Stimulated activated naive CD8-positive, alpha-beta T cell treated with anti-CD3 and anti-CD28 coated beads, Interleukin-15, Interleukin-2, amounts not matched to agents 100 ng/mL and 50 ng/mL, for 24 hours (primary cell): Measurements from ENCODE around the gene RSBN1.
A peak's percentile ranks its signal among the peaks of the same experiment; 100 is the strongest.

ENCODE experiments used
- H3K27ac Mint-ChIP-seq: one replicate; pipeline ENCODE4 v1.8.0; 2021; ENCODE audit warnings: mild to moderate bottlenecking, mixed read lengths
- H3K27me3 Mint-ChIP-seq: one replicate; pipeline ENCODE4 v1.8.0; 2021; ENCODE audit warnings: mixed read lengths
- H3K36me3 Mint-ChIP-seq: one replicate; pipeline ENCODE4 v1.8.0; 2021; ENCODE audit warnings: low read depth, mixed read lengths
- H3K4me1 Mint-ChIP-seq: one replicate; pipeline ENCODE4 v1.8.0; 2021; ENCODE audit warnings: low read depth, mixed read lengths
- H3K4me3 Mint-ChIP-seq: one replicate; pipeline ENCODE4 v1.8.0; 2021; ENCODE audit warnings: mild to moderate bottlenecking, mixed read lengths
- H3K9me3 Mint-ChIP-seq: one replicate; pipeline ENCODE4 v1.8.0; 2021; ENCODE audit warnings: mixed read lengths

Gene RSBN1

GRCh38 chr1:113836534-113836933 is 24.3 kb upstream of the RSBN1 start:
- Mint-ChIP-seq H3K27me3 (no peaks in the 10 kb centered on the region), H3K27ac (no peak overlapping the region), H3K4me1 (peaks cover 7% of the 10 kb centered on the region), H3K36me3 (peaks cover 69% of the 10 kb centered on the region), H3K9me3 (no peaks in the 10 kb centered on the region), H3K4me3 (no peak overlapping the region)

- Mint-ChIP-seq H3K4me1 (peaks cover 7% of the 10 kb centered on the region), H3K36me3 (peaks cover 70% of the 10 kb centered on the region), H3K27me3 (no peaks in the 10 kb centered on the region), H3K4me3 (no peak overlapping the region), H3K9me3 (no peaks in the 10 kb centered on the region), H3K27ac (no peak overlapping the region)
Measured at GRCh38 chr1:113835686-113836290, 23.5 kb upstream of the RSBN1 start.

- Mint-ChIP-seq H3K9me3 (no peaks in the 10 kb centered on the region), H3K4me3 (no peak overlapping the region), H3K36me3 (peaks cover 69% of the 10 kb centered on the region)
Measured at GRCh38 chr1:113834716-113835115, 22.4 kb upstream of the RSBN1 start.

GRCh38 chr1:113830039-113830438 is 17.8 kb upstream of the RSBN1 start:
- Mint-ChIP-seq H3K27ac (no peak overlapping the region), H3K9me3 (no peaks in the 10 kb centered on the region), H3K4me1 (no peaks in the 10 kb centered on the region), H3K27me3 (no peaks in the 10 kb centered on the region), H3K36me3 (peaks cover 59% of the 10 kb centered on the region), H3K4me3 (no peak overlapping the region)

More at GRCh38 chr1:113834716-113835115, 22.4 kb upstream of the RSBN1 start:
- H3K4me1 Mint-ChIP-seq: peaks cover 7% of the 10 kb centered on the region
- H3K27ac Mint-ChIP-seq: no peak overlapping the region
- H3K27me3 Mint-ChIP-seq: no peaks in the 10 kb centered on the region

GRCh38 chr1:113821916-113822315 is 9.6 kb upstream of the RSBN1 start:
- Mint-ChIP-seq H3K36me3 (peaks cover 57% of the 10 kb centered on the region), H3K27ac (peak overlapping the region; percentile 42), H3K27me3 (no peaks in the 10 kb centered on the region), H3K4me1 (peaks cover 4% of the 10 kb centered on the region), H3K4me3 (no peak overlapping the region), H3K9me3 (no peaks in the 10 kb centered on the region)

- Mint-ChIP-seq H3K9me3 (no peaks in the 10 kb centered on the region), H3K4me3 (no peak overlapping the region), H3K4me1 (peaks cover 4% of the 10 kb centered on the region), H3K36me3 (peaks cover 63% of the 10 kb centered on the region), H3K27ac (peak overlapping the region; percentile 26), H3K27me3 (no peaks in the 10 kb centered on the region)
Measured at GRCh38 chr1:113818578-113818977, 6.3 kb upstream of the RSBN1 start.

- H3K4me1 Mint-ChIP-seq: peaks cover 37% of the 10 kb centered on the region
- H3K27ac Mint-ChIP-seq: peak overlapping the region; percentile 93
- peaks cover 25% of the 10 kb centered on the region for H3K36me3 Mint-ChIP-seq
- H3K9me3 Mint-ChIP-seq: no peaks in the 10 kb centered on the region
- H3K4me3 Mint-ChIP-seq: peak overlapping the region; percentile 98
- no peaks in the 10 kb centered on the region for H3K27me3 Mint-ChIP-seq
Measured at GRCh38 chr1:113813218-113813617, 942 bp upstream of the RSBN1 start.

GRCh38 chr1:113812661-113813135 is 422 bp upstream of the RSBN1 start:
- peaks cover 22% of the 10 kb centered on the region for H3K36me3 Mint-ChIP-seq
- H3K27ac Mint-ChIP-seq: peak overlapping the region; percentile 93
- H3K9me3 Mint-ChIP-seq: no peaks in the 10 kb centered on the region
- no peaks in the 10 kb centered on the region for H3K27me3 Mint-ChIP-seq
- H3K4me3 Mint-ChIP-seq: peak overlapping the region; percentile 98
- peaks cover 37% of the 10 kb centered on the region for H3K4me1 Mint-ChIP-seq

- Mint-ChIP-seq H3K27ac (peak overlapping the region; percentile 88), H3K4me3 (peak overlapping the region; percentile 98), H3K27me3 (no peaks in the 10 kb centered on the region), H3K9me3 (no peaks in the 10 kb centered on the region), H3K4me1 (peaks cover 43% of the 10 kb centered on the region), H3K36me3 (peaks cover 16% of the 10 kb centered on the region)
Measured at GRCh38 chr1:113811156-113811887, 954 bp downstream of the RSBN1 start.

- H3K36me3 Mint-ChIP-seq: peaks cover 14% of the 10 kb centered on the region
- H3K9me3 Mint-ChIP-seq: no peaks in the 10 kb centered on the region
- peaks cover 57% of the 10 kb centered on the region for H3K4me1 Mint-ChIP-seq
- peak overlapping the region; percentile 98 for H3K4me3 Mint-ChIP-seq
- H3K27ac Mint-ChIP-seq: peak overlapping the region; percentile 52
- no peaks in the 10 kb centered on the region for H3K27me3 Mint-ChIP-seq
Measured at GRCh38 chr1:113809670-113810602, 2.3 kb downstream of the RSBN1 start.

- Mint-ChIP-seq H3K36me3 (peaks cover 14% of the 10 kb centered on the region), H3K4me3 (peak overlapping the region; percentile 25), H3K9me3 (no peaks in the 10 kb centered on the region), H3K27me3 (no peaks in the 10 kb centered on the region), H3K4me1 (peaks cover 68% of the 10 kb centered on the region), H3K27ac (peak overlapping the region; percentile 54)
Measured at GRCh38 chr1:113808450-113809195, 3.7 kb downstream of the RSBN1 start.

GRCh38 chr1:113805639-113806038 is 6.6 kb downstream of the RSBN1 start:
- peaks cover 83% of the 10 kb centered on the region for H3K4me1 Mint-ChIP-seq
- no peaks in the 10 kb centered on the region for H3K27me3 Mint-ChIP-seq
- no peak overlapping the region for H3K27ac Mint-ChIP-seq
- peaks cover 14% of the 10 kb centered on the region for H3K36me3 Mint-ChIP-seq
- no peak overlapping the region for H3K4me3 Mint-ChIP-seq
- no peaks in the 10 kb centered on the region for H3K9me3 Mint-ChIP-seq

GRCh38 chr1:113805256-113805531 is 7.1 kb downstream of the RSBN1 start:
- Mint-ChIP-seq H3K27me3 (no peaks in the 10 kb centered on the region), H3K9me3 (no peaks in the 10 kb centered on the region), H3K27ac (no peak overlapping the region), H3K4me1 (peaks cover 84% of the 10 kb centered on the region), H3K36me3 (peaks cover 14% of the 10 kb centered on the region), H3K4me3 (no peak overlapping the region)

GRCh38 chr1:113804421-113805255 is 7.6 kb downstream of the RSBN1 start:
- Mint-ChIP-seq H3K4me1 (peaks cover 82% of the 10 kb centered on the region), H3K36me3 (peaks cover 14% of the 10 kb centered on the region), H3K9me3 (no peaks in the 10 kb centered on the region), H3K4me3 (no peak overlapping the region), H3K27ac (no peak overlapping the region), H3K27me3 (no peaks in the 10 kb centered on the region)
